Activated gamma-delta T cell (primary cell): Measurements from ENCODE around the gene INSIG2.

Source experiments
- DNase-seq: peaks from one replicate; lab custom pipeline; 2025; lab: John Stamatoyannopoulos, UW

Gene INSIG2

DNA sequence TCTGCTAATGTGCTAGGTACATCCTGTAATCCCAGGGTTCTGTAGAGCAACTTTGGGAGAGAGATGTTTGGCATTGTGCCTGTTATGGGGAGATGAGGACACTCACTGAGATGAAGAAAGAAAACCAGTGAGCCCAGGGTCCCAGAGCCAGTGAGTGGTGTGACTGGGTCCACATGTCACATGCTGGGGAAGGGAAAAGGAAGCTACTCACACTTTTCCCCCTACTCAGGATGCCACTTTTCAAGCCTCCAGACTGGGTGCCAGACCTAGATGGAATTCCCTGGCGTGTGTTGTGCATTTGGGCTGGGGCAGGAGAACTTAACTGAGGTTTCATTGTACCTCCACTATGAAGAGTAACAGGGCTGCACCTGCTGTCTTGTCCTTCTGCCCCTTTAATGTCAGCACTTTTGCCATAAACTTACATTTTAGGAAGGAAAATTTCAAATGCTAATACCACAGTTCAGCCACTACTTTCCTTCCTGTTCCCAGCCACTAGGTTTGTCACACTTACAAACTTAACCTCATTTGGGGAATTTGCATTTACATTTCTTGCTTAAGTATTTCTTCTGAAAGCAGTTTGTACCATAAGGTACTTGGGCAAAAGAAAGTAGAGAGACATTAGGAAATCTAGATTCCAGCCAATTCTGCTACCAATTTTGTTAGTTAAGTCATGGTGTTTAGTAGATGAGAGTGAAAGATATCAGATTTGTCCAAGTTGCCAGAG is 10.2 kb downstream of the INSIG2 start:
- DNase-seq, result no peak

DNA sequence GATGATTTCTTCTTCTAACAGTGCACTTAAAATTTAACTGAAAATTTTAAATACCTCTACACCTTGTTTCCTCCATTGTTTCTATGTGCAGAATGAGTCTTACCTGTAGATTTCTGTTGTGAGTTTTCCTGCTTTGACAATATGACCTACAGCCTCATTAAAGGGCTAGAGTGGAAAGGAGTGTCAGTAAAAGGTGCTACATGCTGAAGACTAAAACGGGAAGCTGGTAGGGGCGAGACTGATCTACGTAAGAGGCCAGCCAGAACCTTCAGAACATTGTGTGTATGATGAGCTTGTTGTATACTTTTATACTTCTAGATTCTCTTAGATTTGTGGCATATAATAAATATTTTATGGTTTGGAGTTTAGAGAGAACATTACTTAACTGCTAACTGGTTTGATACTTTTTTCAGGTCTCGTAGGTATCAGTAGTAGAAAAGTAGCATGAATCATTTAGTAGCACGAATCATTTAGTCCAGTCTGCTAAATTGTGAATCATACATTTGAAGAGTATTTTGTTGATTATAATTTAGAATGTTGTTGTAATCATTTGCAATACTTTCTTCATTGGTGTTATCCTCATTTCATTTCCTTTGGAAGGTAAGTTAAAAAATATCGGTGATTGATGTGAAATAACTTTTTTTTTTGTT is 14.3 kb downstream of the INSIG2 start:
- no peak for DNase-seq

DNA sequence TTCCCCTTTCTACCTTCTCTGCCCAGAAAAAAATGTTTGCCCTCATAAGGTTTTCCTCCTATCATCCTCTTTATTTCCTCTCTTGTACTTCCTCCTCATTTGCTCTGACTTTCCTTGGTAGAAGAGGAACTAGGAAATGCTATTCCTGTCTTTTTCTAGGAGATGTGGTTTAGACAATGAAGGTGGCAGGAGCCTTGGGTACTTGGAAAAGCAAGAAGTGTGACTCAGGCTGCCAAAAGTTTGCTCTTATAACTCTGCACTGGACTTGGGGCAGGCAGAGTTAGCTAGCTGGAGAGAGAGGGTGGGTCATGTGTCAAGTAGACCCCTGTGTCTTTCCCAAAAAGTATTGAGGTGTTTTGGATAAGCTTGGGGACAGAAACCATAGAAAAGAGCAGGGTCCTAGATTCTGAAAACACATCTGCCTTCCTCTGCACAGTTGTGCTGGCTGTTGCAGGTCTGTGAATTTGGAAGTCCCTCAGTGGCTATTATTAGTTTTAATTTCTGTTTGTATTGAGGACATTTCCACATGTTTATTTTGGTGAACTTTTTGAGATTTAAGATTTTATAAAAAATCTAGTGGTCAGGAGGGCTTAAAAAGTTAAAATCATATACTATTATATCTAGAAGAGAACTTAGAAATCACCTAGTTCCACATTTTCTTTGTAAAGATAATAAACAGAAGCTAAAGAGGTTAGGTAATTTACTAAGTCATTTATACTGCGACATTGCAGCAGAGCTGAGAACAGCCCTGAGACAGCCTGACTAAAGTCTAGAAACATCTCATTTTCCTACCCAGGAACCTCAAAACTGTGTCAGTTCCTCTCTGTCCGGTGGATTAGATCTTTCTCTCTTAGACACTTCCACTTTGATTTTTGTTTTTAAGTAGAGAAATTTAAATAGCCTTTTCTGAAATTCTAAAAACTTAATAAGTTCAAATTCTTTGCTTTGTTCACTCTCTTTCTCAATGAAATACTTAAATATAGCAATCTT is 16.0 kb downstream of the INSIG2 start:
- DNase-seq, result no peak

DNA sequence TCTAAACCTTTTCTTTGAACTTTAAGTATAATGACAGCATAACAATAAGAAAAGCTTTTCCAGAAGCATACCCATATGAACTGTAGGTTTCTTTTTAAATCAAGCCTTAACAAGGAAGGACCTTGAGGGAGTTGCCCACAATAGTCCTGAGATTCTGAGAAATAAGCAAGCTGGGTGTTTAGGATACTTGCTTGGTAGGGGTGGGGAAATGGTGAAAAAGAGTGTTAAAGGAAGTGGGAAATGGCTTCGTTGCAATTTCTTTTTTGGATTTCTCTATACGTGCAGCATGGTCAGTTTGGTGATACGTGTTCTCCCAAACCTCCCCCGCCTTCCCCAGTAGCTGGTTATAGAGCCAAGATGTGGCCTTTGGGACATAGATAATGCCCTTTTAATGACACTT is 17.2 kb downstream of the INSIG2 start:
- DNase-seq, result no peak

DNA sequence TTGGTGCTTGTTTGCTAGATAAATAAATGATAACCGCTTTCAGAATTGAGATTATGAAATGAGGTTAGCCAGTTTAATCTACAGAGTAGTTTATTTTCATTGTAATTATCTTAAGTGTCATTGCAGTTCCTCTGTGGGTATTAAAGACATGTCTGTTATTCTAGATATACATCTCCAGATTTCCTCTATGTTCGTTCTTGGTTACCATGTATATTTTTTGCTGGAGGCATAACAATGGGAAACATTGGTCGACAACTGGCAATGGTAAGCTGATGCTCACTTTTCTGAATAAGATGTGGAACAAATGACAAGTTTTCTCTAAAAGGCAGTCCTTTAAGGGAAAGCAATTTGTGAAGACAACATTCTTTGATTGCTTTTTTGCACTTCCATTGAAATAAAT is 18.7 kb downstream of the INSIG2 start:
- DNase-seq, result no peak

DNA sequence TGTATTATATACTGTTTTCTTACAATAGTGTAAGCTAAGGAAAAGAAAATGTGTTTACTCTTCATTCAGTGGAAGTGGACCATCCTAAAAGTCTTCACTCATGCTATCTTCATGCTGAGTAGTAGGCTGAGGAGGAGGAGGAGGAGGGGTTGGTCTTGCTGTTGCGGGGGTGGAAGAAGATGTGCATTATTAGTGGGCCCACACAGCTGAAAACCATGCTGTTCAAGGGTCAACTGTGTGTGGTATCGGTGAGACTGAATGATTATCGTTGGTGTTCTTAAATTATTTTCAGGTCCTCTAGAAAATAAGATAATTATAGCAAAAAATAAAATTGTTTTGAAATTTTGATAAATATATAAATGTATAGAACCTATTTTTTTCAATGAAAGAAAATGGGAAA is 22.0 kb downstream of the INSIG2 start:
- DNase-seq, result no peak

DNA sequence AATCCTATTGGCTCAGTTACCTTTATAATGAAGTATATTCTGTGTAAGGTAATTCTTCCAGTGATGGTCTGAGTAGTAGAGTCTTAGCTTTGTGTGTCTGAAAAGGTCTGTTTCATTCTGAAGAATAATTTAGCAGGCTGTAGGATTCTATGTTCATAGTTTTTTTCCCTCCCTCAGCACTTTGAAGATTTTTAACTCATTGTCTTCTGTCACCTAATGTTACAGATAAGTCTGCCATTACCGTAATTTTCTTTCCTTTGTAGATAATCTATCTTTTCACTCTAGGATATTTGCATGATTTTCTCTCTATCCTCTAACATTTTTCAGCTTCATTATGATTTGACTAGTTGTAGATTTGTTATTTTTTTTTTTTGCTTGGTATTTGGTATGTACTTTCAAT is 22.7 kb downstream of the INSIG2 start:
- no peak for DNase-seq

DNA sequence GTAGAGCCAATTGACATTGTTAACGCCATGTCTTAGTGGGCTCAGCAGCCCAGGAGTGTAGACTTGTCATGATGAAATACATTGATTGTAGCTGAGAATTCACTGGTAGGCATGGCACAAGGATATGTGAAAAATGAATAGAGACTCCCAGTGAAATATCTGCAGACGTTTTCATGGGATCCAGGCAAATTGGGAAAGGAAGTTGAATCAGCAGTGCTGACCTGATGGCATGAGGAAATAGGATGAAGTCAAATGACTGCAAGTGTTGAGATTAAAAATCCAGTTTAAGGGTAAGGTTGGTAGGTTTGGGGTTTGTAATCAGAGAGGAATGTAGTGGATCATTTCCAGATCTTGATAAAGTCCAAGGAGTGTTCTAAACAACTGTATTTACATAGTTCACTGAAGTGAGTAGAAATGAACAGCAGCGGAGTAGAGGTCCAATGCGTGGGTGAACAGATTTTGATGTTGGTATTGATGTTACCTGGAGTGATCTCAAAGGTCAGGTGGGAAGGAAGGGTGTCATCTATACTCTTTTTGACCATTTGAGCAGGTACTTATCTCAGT is 24.6 kb downstream of the INSIG2 start:
- no peak for DNase-seq

DNA sequence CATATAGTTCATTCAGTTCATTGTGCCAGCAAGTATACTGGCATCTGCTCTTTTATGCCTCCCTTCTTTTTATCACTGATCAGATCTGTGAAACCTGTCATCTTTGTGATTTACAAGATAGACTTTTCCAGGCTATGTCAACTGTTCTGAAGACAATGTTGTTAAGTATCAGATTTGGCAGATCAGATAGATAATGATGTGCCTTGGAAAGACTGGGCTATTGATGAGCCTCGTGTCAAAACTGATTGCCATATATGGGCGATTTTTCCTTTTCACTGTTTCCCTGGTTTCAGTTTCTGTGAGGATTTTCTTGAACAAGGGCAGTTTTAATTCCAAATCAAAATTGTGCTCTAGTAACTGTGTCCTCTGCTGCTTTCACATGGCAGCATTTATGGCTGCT is 26.6 kb downstream of the INSIG2 start:
- DNase-seq, result no peak

DNA sequence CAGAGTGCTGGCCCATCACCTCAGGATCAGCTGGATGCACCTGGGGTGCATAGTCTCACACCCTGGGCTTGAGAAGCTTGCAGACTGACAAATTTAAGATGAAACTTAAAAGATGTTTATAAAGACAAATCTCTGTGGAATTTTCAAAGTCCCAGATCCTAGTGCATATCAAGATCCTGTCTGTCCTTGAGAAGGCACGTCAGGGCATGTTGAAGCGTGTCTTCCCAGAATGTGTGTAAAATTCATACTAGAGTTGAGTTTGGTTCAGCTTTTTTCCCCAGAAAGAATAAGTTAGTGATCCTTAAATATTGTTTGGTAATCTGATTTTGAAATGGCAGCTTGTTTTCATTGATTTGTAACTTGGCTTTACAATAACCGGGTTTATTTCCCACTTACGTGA is 27.5 kb downstream of the INSIG2 start:
- no peak for DNase-seq

DNA sequence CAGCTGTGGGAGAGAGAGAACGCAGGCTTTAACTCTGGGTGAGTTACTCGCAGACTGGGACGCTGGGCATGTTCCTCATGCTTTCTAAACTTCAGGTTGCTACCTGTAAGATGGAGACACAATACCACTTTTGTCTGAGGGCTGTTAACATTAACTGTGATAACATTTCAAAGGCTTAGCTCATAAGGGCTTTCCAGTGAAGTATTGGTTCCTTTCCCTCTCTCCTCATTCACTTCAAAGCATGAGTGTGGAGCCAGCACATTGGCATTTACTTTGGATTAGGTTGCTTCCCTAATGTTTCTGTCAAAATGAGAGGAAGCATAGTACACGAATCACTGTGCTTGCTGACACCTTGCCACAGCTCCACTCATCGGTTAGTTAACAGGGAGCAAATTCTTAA is 30.2 kb downstream of the INSIG2 start:
- no peak for DNase-seq

DNA sequence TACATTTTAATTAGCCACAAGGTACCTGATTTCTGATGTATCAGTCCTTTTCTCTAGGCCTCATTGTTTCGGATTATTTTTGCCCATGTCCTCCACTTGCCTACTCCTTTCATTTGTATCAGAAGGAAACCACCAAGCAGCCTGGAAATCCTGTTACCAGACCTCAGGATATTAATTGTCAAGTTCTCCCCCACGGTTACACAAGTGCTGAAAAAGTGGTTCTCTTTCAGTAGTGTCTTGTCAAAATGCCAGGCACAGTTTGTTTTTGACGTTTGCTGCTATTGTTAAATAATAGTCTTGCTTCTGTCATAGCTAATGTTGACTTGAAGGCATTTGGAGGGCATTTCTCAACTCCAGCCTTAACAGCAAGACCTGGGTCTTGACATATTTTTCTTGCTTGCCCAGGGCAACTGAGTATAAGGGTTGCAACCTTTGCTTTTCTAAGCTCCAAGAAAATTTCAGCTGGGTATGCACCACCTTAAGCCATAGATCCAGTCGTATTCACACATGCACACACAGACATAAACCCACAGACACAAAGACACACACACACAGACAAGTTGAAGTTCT is 31.0 kb downstream of the INSIG2 start:
- no peak for DNase-seq

DNA sequence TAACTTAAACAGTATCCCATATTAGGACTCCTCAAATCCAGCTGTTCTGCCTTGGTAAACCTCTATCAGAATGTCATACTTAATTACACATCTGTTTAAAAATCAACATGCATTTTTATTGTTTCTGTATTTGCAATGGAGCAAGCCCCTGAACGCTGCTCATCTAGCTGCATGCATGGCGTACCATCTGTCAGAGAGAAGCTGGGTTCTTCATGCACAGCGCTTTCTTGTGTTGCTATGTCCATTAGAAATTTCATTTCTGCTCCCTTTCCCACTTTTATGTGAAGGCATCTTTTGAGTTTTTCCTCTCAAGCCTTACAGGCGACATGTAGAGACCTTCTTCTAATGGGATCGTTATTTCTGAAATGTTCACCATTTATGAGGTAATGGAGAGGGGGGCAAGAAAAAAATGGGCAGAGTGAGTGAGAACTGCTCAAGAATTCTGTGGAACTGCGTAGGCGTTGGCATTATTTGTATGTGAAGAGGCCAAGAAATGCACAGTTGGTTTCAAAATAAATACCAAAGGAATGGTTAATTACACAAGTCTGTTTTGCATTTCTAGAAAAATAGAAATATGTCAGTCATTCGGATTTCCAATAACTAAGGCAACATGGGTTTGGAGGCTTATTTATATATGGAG is 31.6 kb downstream of the INSIG2 start:
- no peak for DNase-seq

DNA sequence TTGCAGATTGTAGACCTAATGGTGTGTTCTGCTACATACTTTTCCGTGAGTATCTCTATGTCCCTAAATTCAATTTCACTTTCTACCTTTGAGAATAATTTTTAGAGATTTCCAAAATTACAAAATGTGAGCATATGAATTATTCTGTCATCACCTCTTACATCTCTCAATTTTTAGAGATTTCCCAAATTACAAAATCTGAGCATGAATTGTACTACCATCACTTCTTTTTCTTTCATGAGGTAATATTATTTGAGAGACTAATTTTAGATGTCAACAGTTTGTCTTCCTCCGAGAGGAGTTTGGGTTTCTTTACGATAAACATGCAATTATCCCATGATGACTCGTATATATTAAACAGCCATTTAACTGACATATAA is 32.1 kb downstream of the INSIG2 start:
- no peak for DNase-seq

DNA sequence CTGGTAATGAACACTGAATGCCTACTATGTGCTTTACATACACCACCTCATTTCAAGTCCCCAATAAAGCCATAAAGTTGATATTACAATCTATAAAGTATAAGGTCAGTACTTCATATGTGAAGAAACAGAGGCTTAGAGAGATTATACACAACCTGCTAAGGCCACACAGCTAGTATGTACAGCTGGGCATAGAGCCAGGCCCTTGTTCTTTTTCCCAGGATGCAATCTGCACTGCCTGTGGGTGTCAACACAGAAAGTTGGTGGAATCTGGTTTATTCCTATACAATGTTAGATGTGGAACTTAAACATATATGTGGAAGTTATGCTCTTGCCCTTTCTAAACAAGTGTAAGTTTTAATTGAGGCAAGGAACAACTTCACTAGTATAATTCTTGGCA is 32.8 kb downstream of the INSIG2 start:
- DNase-seq, result no peak

DNA sequence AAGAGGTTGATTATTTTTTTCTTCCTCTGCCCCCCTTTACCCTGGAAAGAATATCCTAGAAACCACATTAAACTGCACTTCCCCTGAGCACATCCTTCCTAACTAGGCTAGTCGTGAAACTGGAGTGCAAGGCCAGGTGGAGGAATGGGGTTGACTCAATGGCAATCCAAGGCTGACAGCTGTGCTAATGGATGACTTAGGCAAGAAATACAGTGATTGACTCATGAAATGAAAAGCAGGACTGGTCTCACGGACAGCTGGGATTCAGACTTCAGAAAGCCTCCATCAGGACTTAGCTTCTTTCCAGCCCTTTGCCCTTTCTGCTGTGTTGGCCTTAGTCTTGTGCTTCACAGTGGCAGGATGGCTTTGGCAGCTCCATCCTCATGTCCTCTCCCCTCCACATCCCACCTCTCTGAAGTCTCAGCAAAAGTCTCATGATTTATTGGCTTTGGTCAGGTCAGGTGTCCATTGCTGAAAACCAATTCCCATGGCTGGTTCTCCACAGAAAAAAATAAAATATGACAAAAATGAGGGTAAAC is 33.8 kb downstream of the INSIG2 start:
- no peak for DNase-seq

DNA sequence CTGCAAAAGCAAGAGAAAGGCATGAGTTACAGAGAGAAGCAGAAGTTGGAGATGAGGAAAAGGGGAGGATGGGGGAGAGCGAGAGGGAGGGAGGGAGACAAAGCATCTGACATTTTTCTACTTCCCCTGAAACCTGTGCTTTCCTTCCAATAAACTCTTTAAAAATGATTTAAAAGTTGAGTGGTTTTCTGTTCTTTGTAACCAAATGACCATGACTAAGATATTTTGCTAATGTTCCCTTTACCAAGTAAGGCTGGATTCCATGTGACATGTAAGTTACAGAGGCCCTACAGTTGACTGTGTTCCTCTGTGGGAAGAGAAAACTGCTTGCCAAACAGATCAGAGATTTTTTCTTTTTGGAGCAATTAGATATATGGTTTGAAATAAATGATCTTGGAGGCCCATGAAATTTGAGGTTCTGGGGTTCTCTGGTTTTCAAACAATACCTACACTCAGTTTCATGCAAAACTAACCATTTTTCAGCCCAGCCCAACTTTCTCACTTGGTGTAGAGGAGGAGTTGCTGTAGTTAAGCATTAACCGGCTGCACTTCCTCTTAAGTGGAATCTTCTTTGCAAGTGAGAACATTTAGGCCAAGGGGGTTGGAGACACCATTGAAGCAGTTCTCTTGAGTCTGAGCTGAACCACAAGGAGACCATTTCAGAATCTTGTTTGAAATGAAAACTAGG is 34.5 kb downstream of the INSIG2 start:
- DNase-seq, result no peak

DNA sequence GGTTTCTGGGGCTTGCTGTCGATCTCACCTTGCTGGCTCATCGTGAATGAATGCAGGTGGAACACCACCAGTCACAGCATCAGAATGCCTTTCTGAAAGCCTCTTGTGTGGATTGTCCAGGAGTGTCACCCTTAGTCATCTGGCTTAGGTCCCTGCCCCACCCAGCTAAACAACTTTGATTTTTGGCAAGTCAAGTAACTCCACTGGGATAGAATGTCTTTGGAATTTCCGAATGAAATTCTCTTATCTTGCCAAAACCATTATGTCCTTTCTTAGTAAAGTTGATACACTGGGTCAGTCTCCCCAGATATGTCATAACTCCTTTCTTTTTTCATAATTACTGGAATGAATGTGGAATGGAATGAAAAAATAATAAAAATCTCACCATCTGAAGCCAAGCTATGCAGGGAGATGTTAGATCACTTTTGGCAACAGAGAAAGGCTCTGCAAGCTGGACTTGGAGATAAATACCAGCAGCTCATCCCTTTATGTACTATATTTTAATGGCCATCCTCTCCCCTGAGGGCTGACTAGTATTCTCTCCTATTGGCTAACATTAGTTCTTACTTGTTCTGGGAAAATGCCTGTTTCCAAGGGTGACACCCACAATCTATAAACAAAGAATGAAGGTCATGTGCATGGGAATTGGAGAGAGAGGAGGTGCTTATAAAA is 35.4 kb downstream of the INSIG2 start:
- no peak for DNase-seq

DNA sequence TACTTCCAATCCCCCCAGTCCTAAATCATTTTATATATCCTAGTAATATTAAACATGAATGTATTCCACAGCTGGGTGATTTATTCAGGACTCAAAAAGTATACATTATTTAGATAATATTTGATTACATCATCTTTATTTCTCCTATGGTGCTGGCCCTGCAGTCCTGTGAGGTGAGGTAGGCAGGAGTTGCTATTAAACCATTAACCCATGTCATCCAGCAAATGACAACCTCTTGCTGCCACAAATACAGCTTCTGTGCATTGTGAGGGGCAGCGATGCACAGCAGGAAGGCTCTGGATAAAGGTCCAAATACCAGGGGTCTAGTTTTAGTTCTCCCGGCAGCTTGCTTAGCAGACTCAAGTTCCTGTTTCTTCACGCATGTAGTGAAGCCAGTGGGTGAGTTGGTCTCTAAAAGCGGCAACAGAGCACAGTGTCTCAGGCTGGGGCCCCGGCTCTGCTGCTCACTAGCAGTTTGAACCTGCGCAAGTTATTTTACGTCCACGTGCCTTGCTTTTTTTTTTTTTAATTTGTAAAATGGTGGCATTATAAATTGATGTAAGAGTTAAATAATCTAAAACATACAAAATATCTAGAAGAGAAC is 36.1 kb downstream of the INSIG2 start:
- DNase-seq, result no peak

DNA sequence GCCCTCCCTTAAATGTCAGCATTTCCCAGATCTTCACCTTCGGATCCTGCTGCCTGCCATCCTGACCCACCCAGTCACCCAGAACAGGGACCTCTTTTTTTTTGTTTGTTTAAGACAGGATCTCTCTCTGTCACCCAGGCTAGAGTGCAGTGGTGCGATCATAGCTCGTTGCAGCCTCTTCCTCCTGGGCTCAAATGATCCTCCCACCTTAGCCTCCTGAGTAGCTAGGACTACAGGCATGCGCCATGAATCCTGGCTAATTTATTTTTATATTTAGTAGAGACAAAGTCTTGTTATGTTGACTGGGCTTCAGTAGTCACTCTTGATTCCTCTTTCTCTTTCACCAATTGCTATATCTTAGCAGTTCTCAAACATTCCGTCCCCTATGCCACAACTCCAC is 39.0 kb downstream of the INSIG2 start:
- no peak for DNase-seq
